Stimulated activated naive CD4-positive, alpha-beta T cell treated with Interleukin-2 at 50 U/mL for 16 hours (primary cell): ENCODE results near the gene FHIT.

Experiments
- DNase-seq: peaks from one replicate; lab custom pipeline; 2025; lab: John Stamatoyannopoulos, UW

FHIT gene

GRCh38 chr3:60469481-60469880 is 781.8 kb downstream of the FHIT start:
- DNase-seq: no peak

- DNase-seq: no peak
These were observed 787.6 kb downstream of the FHIT start for GRCh38 chr3:60463685-60464084.

- no peak for DNase-seq
These were observed 790.0 kb downstream of the FHIT start for GRCh38 chr3:60461267-60461666.

GRCh38 chr3:60456180-60456579 is 795.1 kb downstream of the FHIT start:
- no peak for DNase-seq

- no peak for DNase-seq
These were observed 797.9 kb downstream of the FHIT start for GRCh38 chr3:60453326-60453725.

GRCh38 chr3:60448696-60449095 is 802.6 kb downstream of the FHIT start:
- no peak for DNase-seq

- DNase-seq: no peak
These were observed 805.8 kb downstream of the FHIT start for GRCh38 chr3:60445446-60445845.

- DNase-seq: no peak
These were observed 806.3 kb downstream of the FHIT start for GRCh38 chr3:60444898-60445437.

- DNase-seq: no peak
These were observed 810.4 kb downstream of the FHIT start for GRCh38 chr3:60440869-60441268.

GRCh38 chr3:60435941-60436650 is 815.2 kb downstream of the FHIT start:
- DNase-seq: no peak

- no peak for DNase-seq
These were observed 816.3 kb downstream of the FHIT start for GRCh38 chr3:60434950-60435349.

GRCh38 chr3:60434323-60434722 is 816.9 kb downstream of the FHIT start:
- DNase-seq: no peak

- no peak for DNase-seq
These were observed 819.7 kb downstream of the FHIT start for GRCh38 chr3:60431599-60431958.

GRCh38 chr3:60430205-60430604 is 821.0 kb downstream of the FHIT start:
- DNase-seq: no peak

GRCh38 chr3:60427109-60427508 is 824.1 kb downstream of the FHIT start:
- DNase-seq: no peak

GRCh38 chr3:60424942-60425341 is 826.3 kb downstream of the FHIT start:
- DNase-seq: no peak

GRCh38 chr3:60424034-60424433 is 827.2 kb downstream of the FHIT start:
- DNase-seq: no peak

- no peak for DNase-seq
These were observed 827.7 kb downstream of the FHIT start for GRCh38 chr3:60423556-60423955.

- DNase-seq: no peak
These were observed 829.4 kb downstream of the FHIT start for GRCh38 chr3:60421749-60422446.

- DNase-seq: no peak
These were observed 833.7 kb downstream of the FHIT start for GRCh38 chr3:60417576-60417975.

GRCh38 chr3:60414011-60414410 is 837.2 kb downstream of the FHIT start:
- no peak for DNase-seq

- DNase-seq: no peak
These were observed 837.7 kb downstream of the FHIT start for GRCh38 chr3:60413551-60413950.

- DNase-seq: no peak
These were observed 847.4 kb downstream of the FHIT start for GRCh38 chr3:60403866-60404265.

- no peak for DNase-seq
These were observed 848.3 kb downstream of the FHIT start for GRCh38 chr3:60402931-60403330.
